HCT116 (cell line): ENCODE data around the gene SERINC3.

Experiments used
- POLR2A ChIP-seq: IDR thresholded peaks from 2 replicates; pipeline ENCODE4 v1.7.0; 2011; ENCODE audit warnings: borderline replicate concordance; ENCODE audit not compliant: insufficient read depth, insufficient read length; ENCODE audit errors: extremely low read depth
- SIN3A ChIP-seq: IDR thresholded peaks from 2 replicates; pipeline ENCODE4 v1.6.1; 2012; ENCODE audit warnings: low read depth
- TF ChIP-seq, protein P1 (sequence below), 3 experiments: fragments of 200-600 bp in 1 of 3; sonication (generic) in 1 of 3; IDR thresholded peaks in 2 of 3; conservative IDR thresholded peaks in 1 of 3; 2 replicates each; pipeline ENCODE4 v1.5.1; 2012 to 2017; ENCODE audit warnings: low read depth in 2 of 3, low read length in 2 of 3, antibody characterized with exemption in 1 of 3, borderline replicate concordance in 1 of 3, control low read depth in 1 of 3, mild to moderate bottlenecking in 1 of 3, mixed read lengths in 1 of 3, mixed run types in 1 of 3, moderate library complexity in 1 of 3; ENCODE audit not compliant: insufficient read depth in 1 of 3
- TF ChIP-seq, protein P2 (sequence below): IDR thresholded peaks from 2 replicates; pipeline ENCODE4 v1.6.1; 2012; ENCODE audit warnings: low read depth

DNA sequence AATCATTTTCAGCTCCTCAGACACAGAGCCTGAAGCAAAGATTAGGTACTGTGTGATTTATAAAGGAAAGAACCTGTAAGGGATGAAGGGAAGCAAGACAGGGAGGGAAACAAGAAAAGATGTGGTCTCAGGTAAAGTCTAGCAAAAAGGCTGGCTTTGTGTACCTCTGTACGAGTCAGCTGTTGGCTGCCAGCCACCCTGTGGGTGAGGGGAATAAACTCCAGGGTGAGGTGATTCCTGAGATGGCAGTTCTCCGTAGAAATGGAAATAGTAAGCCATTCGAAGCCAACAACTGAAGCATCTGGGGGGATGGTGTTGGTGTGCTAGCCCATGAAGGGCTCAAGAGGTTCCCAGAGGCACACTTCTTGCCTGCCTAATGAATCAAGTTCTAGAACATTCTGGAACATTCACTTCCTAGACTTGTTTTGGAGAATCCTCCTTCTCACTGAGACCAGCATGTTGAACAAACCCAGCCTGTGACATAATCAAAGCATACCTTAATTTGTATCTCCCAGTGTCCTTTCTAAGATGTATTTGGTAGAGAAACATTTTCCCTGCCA, 56.8 kb downstream of the SERINC3 start:
- TF ChIP-seq, protein P1, sequence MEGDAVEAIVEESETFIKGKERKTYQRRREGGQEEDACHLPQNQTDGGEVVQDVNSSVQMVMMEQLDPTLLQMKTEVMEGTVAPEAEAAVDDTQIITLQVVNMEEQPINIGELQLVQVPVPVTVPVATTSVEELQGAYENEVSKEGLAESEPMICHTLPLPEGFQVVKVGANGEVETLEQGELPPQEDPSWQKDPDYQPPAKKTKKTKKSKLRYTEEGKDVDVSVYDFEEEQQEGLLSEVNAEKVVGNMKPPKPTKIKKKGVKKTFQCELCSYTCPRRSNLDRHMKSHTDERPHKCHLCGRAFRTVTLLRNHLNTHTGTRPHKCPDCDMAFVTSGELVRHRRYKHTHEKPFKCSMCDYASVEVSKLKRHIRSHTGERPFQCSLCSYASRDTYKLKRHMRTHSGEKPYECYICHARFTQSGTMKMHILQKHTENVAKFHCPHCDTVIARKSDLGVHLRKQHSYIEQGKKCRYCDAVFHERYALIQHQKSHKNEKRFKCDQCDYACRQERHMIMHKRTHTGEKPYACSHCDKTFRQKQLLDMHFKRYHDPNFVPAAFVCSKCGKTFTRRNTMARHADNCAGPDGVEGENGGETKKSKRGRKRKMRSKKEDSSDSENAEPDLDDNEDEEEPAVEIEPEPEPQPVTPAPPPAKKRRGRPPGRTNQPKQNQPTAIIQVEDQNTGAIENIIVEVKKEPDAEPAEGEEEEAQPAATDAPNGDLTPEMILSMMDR (IDR thresholded peaks at IDR 0.05 in 2 of 3, conservative IDR thresholded peaks at IDR 0.05 in 1 of 3; ENCODE audit: borderline replicate concordance in 1 of 3, insufficient read depth in 1 of 3, low read depth in 2 of 3, low read length in 2 of 3), result no peak
- TF ChIP-seq SIN3A, result no peak
- TF ChIP-seq POLR2A, result no peak
- TF ChIP-seq, protein P2, sequence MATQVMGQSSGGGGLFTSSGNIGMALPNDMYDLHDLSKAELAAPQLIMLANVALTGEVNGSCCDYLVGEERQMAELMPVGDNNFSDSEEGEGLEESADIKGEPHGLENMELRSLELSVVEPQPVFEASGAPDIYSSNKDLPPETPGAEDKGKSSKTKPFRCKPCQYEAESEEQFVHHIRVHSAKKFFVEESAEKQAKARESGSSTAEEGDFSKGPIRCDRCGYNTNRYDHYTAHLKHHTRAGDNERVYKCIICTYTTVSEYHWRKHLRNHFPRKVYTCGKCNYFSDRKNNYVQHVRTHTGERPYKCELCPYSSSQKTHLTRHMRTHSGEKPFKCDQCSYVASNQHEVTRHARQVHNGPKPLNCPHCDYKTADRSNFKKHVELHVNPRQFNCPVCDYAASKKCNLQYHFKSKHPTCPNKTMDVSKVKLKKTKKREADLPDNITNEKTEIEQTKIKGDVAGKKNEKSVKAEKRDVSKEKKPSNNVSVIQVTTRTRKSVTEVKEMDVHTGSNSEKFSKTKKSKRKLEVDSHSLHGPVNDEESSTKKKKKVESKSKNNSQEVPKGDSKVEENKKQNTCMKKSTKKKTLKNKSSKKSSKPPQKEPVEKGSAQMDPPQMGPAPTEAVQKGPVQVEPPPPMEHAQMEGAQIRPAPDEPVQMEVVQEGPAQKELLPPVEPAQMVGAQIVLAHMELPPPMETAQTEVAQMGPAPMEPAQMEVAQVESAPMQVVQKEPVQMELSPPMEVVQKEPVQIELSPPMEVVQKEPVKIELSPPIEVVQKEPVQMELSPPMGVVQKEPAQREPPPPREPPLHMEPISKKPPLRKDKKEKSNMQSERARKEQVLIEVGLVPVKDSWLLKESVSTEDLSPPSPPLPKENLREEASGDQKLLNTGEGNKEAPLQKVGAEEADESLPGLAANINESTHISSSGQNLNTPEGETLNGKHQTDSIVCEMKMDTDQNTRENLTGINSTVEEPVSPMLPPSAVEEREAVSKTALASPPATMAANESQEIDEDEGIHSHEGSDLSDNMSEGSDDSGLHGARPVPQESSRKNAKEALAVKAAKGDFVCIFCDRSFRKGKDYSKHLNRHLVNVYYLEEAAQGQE, result no peak
